T-cell (primary cell): Measurements from ENCODE around the gene NCOA5. TPM values are rescaled to one million over a fixed set of nuclear protein-coding genes. Genes with fewer than 3 reads are reported as not detected.

Experiments
- ATAC-seq, 4 experiments: fragments of 200-7000 bp in 3 of 4; fragments of 150-1000 bp in 1 of 4; cut with Tn5 transposase; replicated peaks in 1 of 4; 1 replicate in 3 of 4; 2 replicates in 1 of 4; pipeline ENCODE4 v1.10.0; 2021; ENCODE audit warnings: moderate library complexity in 3 of 4, mild to moderate bottlenecking in 2 of 4, moderate number of reproducible peaks in 1 of 4
- CTCF ChIA-PET, 2 donors: fragments of 300-600 bp; sonication (Branson Sonifier 250); formaldehyde crosslinking; loops; one replicate each; lab custom pipeline; 2022; ENCODE audit warnings: antibody characterized with exemption in 2 of 2; lab: Charles Lee
- POLR2A ChIA-PET, 2 donors: fragments of 300-600 bp; sonication (Branson Sonifier 250); formaldehyde crosslinking; loops; one replicate each; lab custom pipeline; 2022; ENCODE audit warnings: antibody characterized with exemption in 2 of 2; lab: Charles Lee
- DNase-seq, 35 experiments: peaks; one replicate each; pipeline versions ENCODE4 v3.0.0 to v3.0.0-alpha.2; 2013 to 2023
- H3K27ac ChIP-seq: one replicate; pipeline ENCODE4 v1.5.1; 2013; ENCODE audit warnings: low read length
- H3K27me3 ChIP-seq, 2 experiments: replicated peaks in 1 of 2; 1 replicate in 1 of 2; 2 replicates in 1 of 2; pipeline versions ENCODE4 v1.6.1 to v1.7.0; 2013; ENCODE audit warnings: low read length in 1 of 2, mixed read lengths in 1 of 2; ENCODE audit not compliant: control insufficient read depth in 2 of 2, insufficient read depth in 2 of 2; ENCODE audit errors: extremely low read depth in 1 of 2
- H3K36me3 ChIP-seq, 2 donors: 1 replicate in 1 of 2; 2 replicates in 1 of 2; pipeline versions ENCODE4 v1.6.1 to v1.7.0; 2013; ENCODE audit warnings: low read length in 1 of 2; ENCODE audit not compliant: control insufficient read depth in 2 of 2, insufficient read depth in 1 of 2; ENCODE audit errors: extremely low read depth in 1 of 2
- H3K4me1 ChIP-seq, 2 experiments: 1 replicate in 1 of 2; 2 replicates in 1 of 2; pipeline versions ENCODE4 v1.6.1 to v1.7.0; 2013; ENCODE audit warnings: low read length in 2 of 2, mixed read lengths in 1 of 2; ENCODE audit not compliant: insufficient read depth in 2 of 2, control insufficient read depth in 1 of 2; ENCODE audit errors: extremely low read depth in 1 of 2
- H3K4me3 ChIP-seq, 2 donors: 1 replicate in 1 of 2; 2 replicates in 1 of 2; pipeline versions ENCODE4 v1.5.1 to v1.7.0; 2013; ENCODE audit warnings: mild to moderate bottlenecking in 2 of 2, low read length in 1 of 2, moderate library complexity in 1 of 2; ENCODE audit not compliant: control insufficient read depth in 1 of 2; ENCODE audit errors: extremely low read depth in 1 of 2
- H3K9me3 ChIP-seq: 2 replicates; pipeline ENCODE4 v1.7.0; 2013
- H3K27ac Mint-ChIP-seq, 2 donors: one replicate each; pipeline ENCODE4 v1.8.0; 2020 to 2021; ENCODE audit warnings: mild to moderate bottlenecking in 2 of 2, mixed read lengths in 2 of 2
- H3K27me3 Mint-ChIP-seq, 2 donors: one replicate each; pipeline ENCODE4 v1.8.0; 2021 to 2022; ENCODE audit warnings: mixed read lengths in 2 of 2
- H3K36me3 Mint-ChIP-seq: one replicate; pipeline ENCODE4 v1.8.0; 2021; ENCODE audit warnings: mixed read lengths
- H3K4me1 Mint-ChIP-seq, 3 donors: one replicate each; pipeline ENCODE4 v1.8.0; 2020 to 2022; ENCODE audit warnings: mixed read lengths in 3 of 3, mild to moderate bottlenecking in 1 of 3
- H3K4me3 Mint-ChIP-seq, 3 donors: one replicate each; pipeline ENCODE4 v1.8.0; 2020 to 2022; ENCODE audit warnings: mild to moderate bottlenecking in 3 of 3, mixed read lengths in 3 of 3, moderate library complexity in 3 of 3
- H3K9me3 Mint-ChIP-seq, 3 donors: one replicate each; pipeline ENCODE4 v1.8.0; 2020 to 2022; ENCODE audit warnings: mixed read lengths in 3 of 3
- WGBS: methylation state at CpG from one replicate; pipeline ENCODE4 v1.1.5; 2013; ENCODE audit warnings: missing lambda C conversion rate; ENCODE audit not compliant: insufficient coverage; 5-methylcytosine and 5-hydroxymethylcytosine counted together
- total RNA-seq, 35 experiments: library from RNA in 6 of 35; stranded (reverse) in 6 of 35; fragments of 120-200 nt in 1 of 35; gene quantifications; one replicate each; pipeline versions ENCODE4 v1.2.1 to v1.2.4 and lab custom pipeline; 2013 to 2026

Gene NCOA5
- total RNA-seq, 5 donors from 2014 or later (not counting 1 experiment from before 2014, with no cell fraction given) = 21.0 to 43.1 (median 39.7) TPM

DNA sequence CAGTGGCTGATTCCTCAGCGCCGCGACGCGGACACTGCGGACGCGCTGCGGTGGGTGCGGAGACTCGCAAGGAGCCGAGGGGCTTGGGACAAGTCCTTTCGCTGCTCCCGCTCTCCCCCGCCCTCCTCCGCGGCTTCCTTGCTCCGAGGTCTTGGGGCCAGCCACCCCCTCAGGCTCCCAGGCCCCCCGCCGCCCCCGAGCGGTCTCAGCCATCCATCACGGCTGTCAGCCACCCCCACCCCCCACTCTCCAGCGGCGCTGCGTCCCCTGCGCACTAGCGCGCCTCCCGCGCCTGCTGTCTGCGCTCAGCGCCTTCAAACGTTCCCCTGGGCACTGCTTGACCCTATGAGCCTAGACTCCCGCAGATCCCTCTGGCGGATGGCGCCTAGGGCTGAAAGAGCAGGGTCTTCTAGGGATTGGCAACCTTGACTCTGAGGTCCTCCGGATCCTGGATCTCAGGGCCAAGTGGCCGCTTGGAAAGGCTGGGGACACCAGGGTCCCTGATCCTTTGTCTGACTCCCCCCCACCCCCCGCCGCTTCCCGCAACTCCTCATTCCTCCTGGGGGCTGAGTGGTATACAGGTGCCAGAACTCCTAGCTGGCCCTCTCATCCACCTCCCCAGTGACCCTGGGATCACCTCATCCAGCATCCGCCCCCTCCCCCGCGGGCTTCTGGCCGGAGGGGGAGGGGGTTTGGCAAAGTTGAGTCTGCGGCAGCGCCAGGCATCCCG lies 59.3 kb downstream of the NCOA5 start:
- Mint-ChIP-seq H3K4me1 (no peaks in the 10 kb centered on the region), H3K36me3 (no peaks in the 10 kb centered on the region), H3K4me3 (no peak overlapping the region), H3K9me3 (no peaks in the 10 kb centered on the region), H3K27me3 (peaks cover 52 to 81% of the 10 kb centered on the region in 2 donors), H3K27ac (no peak overlapping the region)
- peaks cover 8 to 79% of the 10 kb centered on the region in 2 experiments for H3K27me3 ChIP-seq
- ATAC-seq (no peak), DNase-seq (no peak)
- no peaks in the 10 kb centered on the region for H3K9me3 ChIP-seq
- H3K4me3 ChIP-seq = no peak overlapping the region
- 20% methylated on average over 35 of the region's 49 CpGs for WGBS
- no peak overlapping the region for H3K27ac ChIP-seq
- ChIA-PET POLR2A (no interaction called here), CTCF (no interaction called here)
- no peaks in the 10 kb centered on the region for H3K36me3 ChIP-seq
- H3K4me1 ChIP-seq = no peaks in the 10 kb centered on the region

- DNase-seq (no peak), ATAC-seq (no peak)
- Mint-ChIP-seq H3K4me3 (no peak within 1 kb of the TSS), H3K36me3 (no peaks in the 10 kb centered on the region), H3K9me3 (no peaks in the 10 kb centered on the region), H3K4me1 (no peaks in the 10 kb centered on the region), H3K27me3 (peaks cover 49 to 81% of the 10 kb centered on the region in 2 donors), H3K27ac (peak within 1 kb of the TSS in 1 of 2 donors; percentile 25)
- POLR2A ChIA-PET = no interaction called here
- no peaks in the 10 kb centered on the region for H3K36me3 ChIP-seq
- H3K4me3 ChIP-seq = no peak within 1 kb of the TSS
- no peaks in the 10 kb centered on the region for H3K9me3 ChIP-seq
- H3K27ac ChIP-seq = no peak within 1 kb of the TSS
- H3K27me3 ChIP-seq = peaks cover 8 to 82% of the 10 kb centered on the region in 2 experiments
- no peaks in the 10 kb centered on the region for H3K4me1 ChIP-seq
- CTCF ChIA-PET = interaction anchor here in 1 of 2 donors (0.7 kb wide), 1 partner anchor 8 kb away, joined by 3 read pairs; no protein-coding TSS in a partner anchor
- WGBS = 23% methylated on average over 34 of the region's 56 CpGs
These were observed 60.9 kb downstream of the NCOA5 start, which contains the start of gene SLC12A5 for GRCh38 chr20:46028772-46029371. Gene SLC12A5, plus strand, starts transcription at chr20:46029215. Its CDS starts 130 bp downstream, at chr20:46029345.

- peaks cover 0 to under 1% of the 10 kb centered on the region in 2 experiments for H3K4me1 ChIP-seq
- Mint-ChIP-seq H3K27me3 (peaks cover 49 to 81% of the 10 kb centered on the region in 2 donors), H3K27ac (peak overlapping the region in 1 of 2 donors; percentile 25), H3K4me3 (no peak overlapping the region), H3K4me1 (peaks cover 4 to 6% (median 5%) of the 10 kb centered on the region in 3 donors), H3K9me3 (no peaks in the 10 kb centered on the region), H3K36me3 (no peaks in the 10 kb centered on the region)
- ATAC-seq (no peak), DNase-seq (no peak)
- POLR2A ChIA-PET = no interaction called here
- no peaks in the 10 kb centered on the region for H3K36me3 ChIP-seq
- H3K9me3 ChIP-seq = no peaks in the 10 kb centered on the region
- 79% methylated on average over 4 of the region's 7 CpGs for WGBS
- CTCF ChIA-PET = interaction anchor here in 1 of 2 donors (0.7 kb wide), 1 partner anchor 157 kb away, joined by 4 read pairs; no protein-coding TSS in a partner anchor
- no peak overlapping the region for H3K4me3 ChIP-seq
- no peak overlapping the region for H3K27ac ChIP-seq
- peaks cover 12 to 85% of the 10 kb centered on the region in 2 experiments for H3K27me3 ChIP-seq
These were observed 61.7 kb downstream of the NCOA5 start for GRCh38 chr20:46028110-46028509.

DNA sequence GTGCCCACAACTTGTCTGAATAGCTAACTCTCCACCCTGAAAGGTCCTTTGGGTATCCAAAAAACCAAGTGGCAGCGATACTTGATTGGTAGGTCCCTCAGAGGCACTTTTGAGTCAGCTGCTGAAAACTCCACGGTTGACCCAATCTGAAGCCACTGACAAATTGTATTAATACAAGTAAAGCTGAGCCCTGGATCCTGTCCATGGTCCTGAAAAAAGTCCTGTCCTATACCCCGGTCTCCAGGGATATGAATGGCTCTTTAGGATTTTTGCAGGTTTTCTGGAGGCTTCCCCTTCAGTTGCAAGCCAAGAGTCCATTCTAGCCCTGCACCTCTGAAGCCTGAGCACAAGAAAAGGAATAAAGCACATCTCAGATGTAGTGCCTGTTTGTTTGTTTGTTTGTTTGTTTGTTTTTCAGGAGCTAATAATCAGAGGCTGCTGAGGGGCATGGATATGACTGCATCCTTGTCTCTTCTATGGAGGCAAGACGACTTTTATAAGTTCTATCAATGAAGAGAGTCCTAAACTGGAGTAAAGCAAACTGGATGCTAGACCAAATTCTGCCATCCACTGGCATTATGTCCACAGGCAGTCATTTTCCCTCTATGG lies 62.4 kb downstream of the NCOA5 start:
- H3K4me1 ChIP-seq = peaks cover 0 to 8% of the 10 kb centered on the region in 2 experiments
- Mint-ChIP-seq H3K27me3 (peaks cover 42 to 80% of the 10 kb centered on the region in 2 donors), H3K36me3 (no peaks in the 10 kb centered on the region), H3K4me3 (no peak overlapping the region), H3K9me3 (no peaks in the 10 kb centered on the region), H3K27ac (no peak overlapping the region), H3K4me1 (peaks cover 8 to 13% (median 11%) of the 10 kb centered on the region in 3 donors)
- peaks cover 10 to 85% of the 10 kb centered on the region in 2 experiments for H3K27me3 ChIP-seq
- ChIA-PET CTCF (interaction anchor here in 1 of 2 donors (0.5 to 0.7 kb wide), 2 partner anchors 158 to 380 kb away, joined by 3 to 4 read pairs; no protein-coding TSS in a partner anchor), POLR2A (no interaction called here)
- DNase-seq (peak in 7 of 35 experiments; percentile 21 to 63 (median 38)), ATAC-seq (no peak)
- no CpG with 5 or more reads among the region's 4 CpGs for WGBS
- H3K27ac ChIP-seq = no peak overlapping the region
- H3K36me3 ChIP-seq = no peaks in the 10 kb centered on the region
- H3K9me3 ChIP-seq = no peaks in the 10 kb centered on the region
- no peak overlapping the region for H3K4me3 ChIP-seq

GRCh38 chr20:46025376-46025783 lies 64.4 kb downstream of the NCOA5 start:
- no peaks in the 10 kb centered on the region for H3K36me3 Mint-ChIP-seq
- WGBS = 71% methylated on average over 9 of the region's 10 CpGs
- Histone ChIP-seq H3K9me3 (no peaks in the 10 kb centered on the region), H3K4me3 (no peak overlapping the region), H3K27ac (no peak overlapping the region), H3K27me3 (peaks cover 8 to 83% of the 10 kb centered on the region in 2 experiments), H3K4me1 (peaks cover 0 to 21% of the 10 kb centered on the region in 2 experiments), H3K36me3 (no peaks in the 10 kb centered on the region)
- no peak for DNase-seq
- ATAC-seq = no peak
- peaks cover 20 to 25% (median 24%) of the 10 kb centered on the region in 3 donors for H3K4me1 Mint-ChIP-seq
- H3K4me3 Mint-ChIP-seq = no peak overlapping the region
- no peak overlapping the region for H3K27ac Mint-ChIP-seq
- no peaks in the 10 kb centered on the region for H3K9me3 Mint-ChIP-seq
- ChIA-PET CTCF (no interaction called here), POLR2A (no interaction called here)
- peaks cover 49 to 78% of the 10 kb centered on the region in 2 donors for H3K27me3 Mint-ChIP-seq

DNA sequence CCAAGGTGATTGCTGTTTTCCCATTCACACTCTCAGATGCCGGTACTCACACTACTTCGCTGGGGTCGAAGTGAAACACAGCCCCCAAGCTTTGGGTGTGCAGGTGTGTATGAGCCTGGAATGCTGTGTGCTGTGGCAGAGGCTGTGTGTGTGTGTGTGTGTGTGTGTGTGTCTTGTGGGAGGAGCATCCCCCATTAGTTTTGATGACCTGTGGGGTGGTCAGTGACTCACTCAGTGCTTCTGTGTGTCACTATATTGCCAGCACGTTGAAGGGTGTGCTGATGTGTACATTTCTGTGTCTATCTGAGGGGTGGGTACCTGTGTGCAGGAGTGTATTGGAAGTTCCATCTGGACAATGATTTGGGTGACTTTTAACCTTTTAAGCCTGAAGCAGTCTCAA lies 65.8 kb downstream of the NCOA5 start:
- H3K9me3 ChIP-seq = no peaks in the 10 kb centered on the region
- ChIA-PET CTCF (interaction anchor here in 1 of 2 donors (2.0 kb wide), 1 partner anchor 9 kb away, joined by 5 read pairs; no protein-coding TSS in a partner anchor), POLR2A (no interaction called here)
- H3K27ac ChIP-seq = no peak overlapping the region
- Mint-ChIP-seq H3K9me3 (no peaks in the 10 kb centered on the region), H3K4me3 (peak overlapping the region in 1 of 3 donors; percentile 46), H3K27ac (no peak overlapping the region), H3K4me1 (peaks cover 20 to 25% (median 24%) of the 10 kb centered on the region in 3 donors), H3K36me3 (no peaks in the 10 kb centered on the region), H3K27me3 (peaks cover 48 to 70% of the 10 kb centered on the region in 2 donors)
- H3K36me3 ChIP-seq = no peaks in the 10 kb centered on the region
- DNase-seq (no peak), ATAC-seq (no peak)
- H3K4me1 ChIP-seq = peaks cover 0 to 21% of the 10 kb centered on the region in 2 experiments
- H3K4me3 ChIP-seq = no peak overlapping the region
- WGBS = 79% methylated on average over 4 of the region's 4 CpGs
- H3K27me3 ChIP-seq = peaks cover 8 to 71% of the 10 kb centered on the region in 2 experiments
